Fibroblast of lung (primary cell): ENCODE data around the gene OR2B2. TPM values are rescaled to one million over a fixed set of nuclear protein-coding genes. Genes with fewer than 3 reads are reported as not detected.

Source experiments
- DNase-seq, 2 donors: peaks; one replicate each; pipeline versions ENCODE4 v3.0.0 to v3.0.0-alpha.2; 2010; ENCODE audit warnings: low read depth in 2 of 2
- H2AFZ ChIP-seq: 2 replicates; pipeline ENCODE4 v1.5.1; 2012; ENCODE audit warnings: low read length, control low read depth, inconsistent platforms
- H3K27ac ChIP-seq: 2 replicates; pipeline ENCODE4 v1.5.1; 2011; ENCODE audit warnings: low read length, control low read depth; ENCODE audit not compliant: insufficient read depth
- H3K27me3 ChIP-seq: 2 replicates; pipeline ENCODE4 v1.5.1; 2011; ENCODE audit warnings: mild to moderate bottlenecking, low read length; ENCODE audit not compliant: control insufficient read depth, insufficient read depth
- H3K36me3 ChIP-seq: 2 replicates; pipeline ENCODE4 v1.5.1; 2011; ENCODE audit warnings: low read length; ENCODE audit not compliant: control insufficient read depth, insufficient read depth
- H3K4me1 ChIP-seq: 2 replicates; pipeline ENCODE4 v1.5.1; 2011; ENCODE audit warnings: low read length; ENCODE audit not compliant: control insufficient read depth, insufficient read depth; ENCODE audit errors: extremely low read depth
- H3K4me2 ChIP-seq: 2 replicates; pipeline ENCODE4 v1.5.1; 2011; ENCODE audit warnings: low read length, control low read depth; ENCODE audit not compliant: insufficient read depth; ENCODE audit errors: extremely low read depth
- H3K4me3 ChIP-seq, 4 experiments: fragments of 200-600 bp in 1 of 4; sonication (generic) in 1 of 4; replicated peaks in 1 of 4; 2 replicates each; pipeline ENCODE4 v1.5.1; 2011 to 2016; ENCODE audit warnings: low read length in 4 of 4, low read depth in 3 of 4, mild to moderate bottlenecking in 3 of 4, control low read depth in 2 of 4, inconsistent platforms in 1 of 4, mixed read lengths in 1 of 4; ENCODE audit not compliant: insufficient read depth in 1 of 4; ENCODE audit errors: control extremely low read depth in 1 of 4
- H3K79me2 ChIP-seq: 2 replicates; pipeline ENCODE4 v1.5.1; 2012; ENCODE audit warnings: mild to moderate bottlenecking, low read length, inconsistent platforms; ENCODE audit not compliant: control insufficient read depth, insufficient read depth
- H3K9ac ChIP-seq: 2 replicates; pipeline ENCODE4 v1.5.1; 2011; ENCODE audit warnings: mild to moderate bottlenecking, low read length, control low read depth; ENCODE audit not compliant: insufficient read depth
- H3K9me3 ChIP-seq: 2 replicates; pipeline ENCODE4 v1.5.1; 2012; ENCODE audit warnings: low read depth, low read length; ENCODE audit not compliant: control insufficient read depth, insufficient read depth
- H4K20me1 ChIP-seq: 2 replicates; pipeline ENCODE4 v1.5.1; 2011; ENCODE audit warnings: low read length; ENCODE audit not compliant: control insufficient read depth, insufficient read depth; ENCODE audit errors: extremely low read depth
- EZH2 ChIP-seq: IDR thresholded peaks from 2 replicates; pipeline ENCODE4 v1.5.1; 2012; ENCODE audit warnings: low read length, control low read depth, mild to moderate bottlenecking; ENCODE audit errors: missing control alignments
- polyA plus RNA-seq, 2 donors: library from polyadenylated mRNA; depleted of rRNA in 1 of 2; stranded (reverse) in 1 of 2; unstranded in 1 of 2; fragments of >200 nt; gene quantifications; 2 replicates each; pipeline ENCODE4 v1.2.1, GENCODE V29; 2011 to 2012; ENCODE audit warnings: missing spikeins in 1 of 2
- total RNA-seq: library from RNA; depleted of rRNA; stranded (reverse); fragments of >200 nt; gene quantifications from 2 replicates; pipeline ENCODE4 v1.2.1, GENCODE V29; 2014
- TF ChIP-seq, protein P1 (sequence below), 2 donors: IDR thresholded peaks in 1 of 2; conservative IDR thresholded peaks in 1 of 2; 1 replicate in 1 of 2; 2 replicates in 1 of 2; pipeline ENCODE4 v1.5.1; 2011 to 2012; ENCODE audit warnings: low read length in 2 of 2, control low read depth in 1 of 2, inconsistent platforms in 1 of 2, low read depth in 1 of 2, mild to moderate bottlenecking in 1 of 2

Gene OR2B2
- total and polyA plus RNA-seq, 2 donors (not counting 1 experiment from before 2014, with no cell fraction given) = not detected

DNA sequence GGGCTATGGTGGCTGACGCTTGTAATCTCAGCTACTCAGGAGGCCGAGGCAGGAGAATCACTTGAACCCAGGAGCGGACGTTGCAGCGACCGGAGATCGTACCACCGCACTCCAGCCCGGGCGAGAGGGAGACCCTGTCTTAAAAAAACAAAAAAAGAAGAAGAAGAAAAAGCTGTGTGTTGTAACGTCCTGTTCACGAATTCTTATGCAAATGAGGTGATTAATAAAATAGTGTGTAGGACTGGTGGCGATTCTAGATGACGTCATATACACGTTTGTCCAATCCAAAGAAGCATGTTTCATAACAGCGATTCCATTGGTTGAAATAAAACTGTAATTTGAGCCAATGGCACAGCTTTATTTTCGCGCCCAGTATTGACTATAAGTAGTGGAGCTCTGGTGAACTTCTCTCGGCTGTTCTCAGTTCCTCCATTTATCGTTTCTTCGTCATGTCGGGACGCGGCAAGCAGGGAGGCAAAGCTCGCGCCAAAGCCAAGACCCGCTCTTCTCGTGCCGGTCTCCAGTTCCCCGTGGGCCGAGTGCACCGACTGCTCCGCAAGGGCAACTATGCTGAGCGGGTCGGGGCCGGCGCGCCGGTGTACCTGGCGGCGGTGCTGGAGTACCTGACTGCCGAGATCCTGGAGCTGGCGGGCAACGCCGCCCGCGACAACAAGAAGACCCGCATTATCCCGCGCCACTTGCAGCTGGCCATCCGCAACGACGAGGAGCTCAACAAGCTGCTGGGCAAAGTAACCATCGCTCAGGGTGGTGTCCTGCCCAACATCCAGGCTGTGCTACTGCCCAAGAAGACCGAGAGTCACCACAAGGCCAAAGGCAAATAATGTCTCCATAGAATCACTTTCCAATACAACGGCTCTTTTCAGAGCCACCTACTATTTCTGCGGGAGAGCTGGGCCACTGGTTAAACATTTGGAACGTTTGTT, 47.0 kb downstream of the OR2B2 start:
- peak overlapping the region; percentile 94 for H3K27ac ChIP-seq
- H4K20me1 ChIP-seq = no peaks in the 10 kb centered on the region
- peak overlapping the region; percentile 73 for H3K9ac ChIP-seq
- H3K27me3 ChIP-seq = no peaks in the 10 kb centered on the region
- no peaks in the 10 kb centered on the region for H3K36me3 ChIP-seq
- H3K9me3 ChIP-seq = no peaks in the 10 kb centered on the region
- peak overlapping the region; percentile 89 for H3K4me2 ChIP-seq
- H3K79me2 ChIP-seq = no peaks in the 10 kb centered on the region
- TF ChIP-seq, protein P1, sequence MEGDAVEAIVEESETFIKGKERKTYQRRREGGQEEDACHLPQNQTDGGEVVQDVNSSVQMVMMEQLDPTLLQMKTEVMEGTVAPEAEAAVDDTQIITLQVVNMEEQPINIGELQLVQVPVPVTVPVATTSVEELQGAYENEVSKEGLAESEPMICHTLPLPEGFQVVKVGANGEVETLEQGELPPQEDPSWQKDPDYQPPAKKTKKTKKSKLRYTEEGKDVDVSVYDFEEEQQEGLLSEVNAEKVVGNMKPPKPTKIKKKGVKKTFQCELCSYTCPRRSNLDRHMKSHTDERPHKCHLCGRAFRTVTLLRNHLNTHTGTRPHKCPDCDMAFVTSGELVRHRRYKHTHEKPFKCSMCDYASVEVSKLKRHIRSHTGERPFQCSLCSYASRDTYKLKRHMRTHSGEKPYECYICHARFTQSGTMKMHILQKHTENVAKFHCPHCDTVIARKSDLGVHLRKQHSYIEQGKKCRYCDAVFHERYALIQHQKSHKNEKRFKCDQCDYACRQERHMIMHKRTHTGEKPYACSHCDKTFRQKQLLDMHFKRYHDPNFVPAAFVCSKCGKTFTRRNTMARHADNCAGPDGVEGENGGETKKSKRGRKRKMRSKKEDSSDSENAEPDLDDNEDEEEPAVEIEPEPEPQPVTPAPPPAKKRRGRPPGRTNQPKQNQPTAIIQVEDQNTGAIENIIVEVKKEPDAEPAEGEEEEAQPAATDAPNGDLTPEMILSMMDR (conservative IDR thresholded peaks at IDR 0.05 in 1 of 2, IDR thresholded peaks at IDR 0.05 in 1 of 2; ENCODE audit: low read depth in 1 of 2, low read length in 2 of 2) = no peak
- no peak for TF ChIP-seq EZH2
- H3K4me1 ChIP-seq = no peaks in the 10 kb centered on the region
- H2AFZ ChIP-seq = peak overlapping the region; percentile 71
- DNase-seq = peak; percentile 98 to 99
- H3K4me3 ChIP-seq = peak overlapping the region; percentile 57 to 90 (median 62)

DNA sequence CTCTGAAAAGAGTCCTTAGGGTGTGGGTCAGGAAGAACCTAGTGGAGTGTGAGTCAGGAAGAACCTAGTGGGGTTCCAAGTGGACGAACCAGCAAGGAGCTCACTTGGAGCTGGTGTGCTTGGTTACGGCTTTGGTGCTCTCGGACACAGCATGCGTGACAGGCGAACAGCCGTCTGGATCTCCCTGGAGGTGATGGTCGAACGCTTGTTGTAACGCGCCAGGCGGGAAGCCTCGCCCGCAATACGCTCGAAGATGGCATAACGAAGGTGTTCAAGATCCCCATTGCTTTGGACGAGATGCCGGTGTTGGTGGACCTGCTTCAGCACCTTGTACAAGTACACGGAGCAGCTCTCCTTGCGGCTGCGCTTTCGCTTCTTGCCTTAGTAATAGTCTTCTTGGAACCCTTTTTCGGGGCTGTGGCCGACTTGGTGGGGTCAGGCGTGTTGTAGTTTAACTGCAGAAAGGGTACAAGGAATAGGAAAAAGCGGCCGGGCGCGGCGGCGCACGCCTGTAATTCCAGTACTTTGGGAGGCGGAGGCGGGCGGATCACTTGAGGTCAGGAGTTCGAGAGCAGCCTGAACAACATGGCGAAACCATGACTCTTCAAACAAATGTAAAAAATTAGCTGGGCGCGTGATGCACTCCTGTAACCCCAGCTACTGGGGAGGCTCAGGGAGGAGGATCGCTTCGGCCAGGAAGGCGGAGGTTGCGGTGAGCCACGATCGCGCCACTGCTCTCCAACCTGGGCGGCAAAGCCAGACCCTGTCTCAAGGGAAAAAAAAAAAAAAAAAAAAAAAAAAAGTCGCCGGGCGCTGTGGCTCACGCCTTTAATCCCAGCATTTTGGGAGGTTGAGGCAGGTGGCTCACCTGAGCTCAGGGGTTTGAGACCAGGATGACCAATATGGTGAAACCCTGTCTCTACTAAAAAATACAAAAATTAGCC, 48.0 kb downstream of the OR2B2 start:
- peak overlapping the region; percentile 89 for H3K4me2 ChIP-seq
- no peaks in the 10 kb centered on the region for H3K9me3 ChIP-seq
- H3K4me3 ChIP-seq = peak overlapping the region; percentile 57 to 90 (median 62)
- H2AFZ ChIP-seq = peak overlapping the region; percentile 91
- peak overlapping the region; percentile 73 for H3K9ac ChIP-seq
- no peaks in the 10 kb centered on the region for H3K79me2 ChIP-seq
- H4K20me1 ChIP-seq = no peaks in the 10 kb centered on the region
- TF ChIP-seq, protein P1 (conservative IDR thresholded peaks at IDR 0.05 in 1 of 2, IDR thresholded peaks at IDR 0.05 in 1 of 2; ENCODE audit: low read depth in 1 of 2, low read length in 2 of 2) = no peak
- TF ChIP-seq EZH2 = no peak
- H3K27me3 ChIP-seq = no peaks in the 10 kb centered on the region
- peak; percentile 27 to 35 for DNase-seq
- no peaks in the 10 kb centered on the region for H3K36me3 ChIP-seq
- H3K4me1 ChIP-seq = no peaks in the 10 kb centered on the region
- H3K27ac ChIP-seq = peak overlapping the region; percentile 94
